C4-2B (cell line): ENCODE results near the gene RIT1.

Experiments used
- CTCF ChIP-seq: fragments of 450-650 bp; conservative IDR thresholded peaks from 2 replicates; pipeline ENCODE4 v1.5.1; 2017; ENCODE audit warnings: mild to moderate bottlenecking
- ZFX ChIP-seq: fragments of 450-650 bp; IDR thresholded peaks from 2 replicates; pipeline ENCODE4 v1.6.1; 2017

- TF ChIP-seq CTCF (no peak), ZFX (no peak)
Measured at GRCh38 chr1:155929057-155929456, 17.9 kb upstream of the RIT1 start.
